Tibial nerve (tissue), 4 donors: ENCODE results near the gene NRXN2. TPM values are rescaled to one million over a fixed set of nuclear protein-coding genes. Genes with fewer than 3 reads are reported as not detected.

ENCODE experiments used
- DNase-seq, 2 donors: peaks; one replicate each; pipeline ENCODE4 v3.0.0-alpha.2; 2019; ENCODE audit warnings: low spot score in 2 of 2
- H3K27ac ChIP-seq, 4 donors: fragments of 200-600 bp; sonication (generic) in 3 of 4; one replicate each; pipeline ENCODE4 v1.5.1; 2017 to 2019; ENCODE audit warnings: mild to moderate bottlenecking in 1 of 4
- H3K27me3 ChIP-seq, 2 donors: fragments of 200-600 bp; sonication (generic) in 1 of 2; one replicate each; pipeline versions ENCODE4 v1.5.1 to v1.6.0; 2017 to 2019
- H3K36me3 ChIP-seq, 3 donors: fragments of 200-600 bp; sonication (generic); one replicate each; pipeline ENCODE4 v1.5.1; 2018 to 2019
- H3K4me1 ChIP-seq, 4 donors: fragments of 200-600 bp; sonication (generic) in 3 of 4; one replicate each; pipeline ENCODE4 v1.5.1; 2017 to 2019
- H3K4me3 ChIP-seq, 4 donors: fragments of 200-600 bp; sonication (generic) in 3 of 4; one replicate each; pipeline ENCODE4 v1.5.1; 2017 to 2019; ENCODE audit warnings: mild to moderate bottlenecking in 1 of 4, moderate library complexity in 1 of 4
- H3K9me3 ChIP-seq, 4 donors: fragments of 200-600 bp; sonication (generic) in 3 of 4; one replicate each; pipeline ENCODE4 v1.5.1; 2017 to 2019
- CTCF ChIP-seq, 5 experiments: fragments of 200-600 bp in 3 of 5; fragments of 450-650 bp in 2 of 5; sonication (generic) in 3 of 5; IDR thresholded peaks; one replicate each; pipeline ENCODE4 v1.5.1; 2016 to 2019; ENCODE audit warnings: antibody characterized with exemption in 5 of 5, mild to moderate bottlenecking in 3 of 5, moderate library complexity in 2 of 5
- EP300 ChIP-seq, 2 donors: sonication (generic); formaldehyde crosslinking; IDR thresholded peaks; one replicate each; pipeline ENCODE4 v1.6.1; 2017; ENCODE audit warnings: antibody characterized with exemption in 2 of 2, mild to moderate bottlenecking in 1 of 2
- POLR2A ChIP-seq, 2 donors: fragments of 450-650 bp; IDR thresholded peaks; one replicate each; pipeline ENCODE4 v1.6.1; 2017; ENCODE audit warnings: antibody characterized with exemption in 2 of 2, mild to moderate bottlenecking in 2 of 2, moderate library complexity in 2 of 2
- WGBS, 2 donors: methylation state at CpG; one replicate each; pipeline ENCODE4 v1.1.5; 2018; 5-methylcytosine and 5-hydroxymethylcytosine counted together
- total RNA-seq, 4 donors: library from RNA; depleted of rRNA; stranded (reverse); fragments of >200 nt; gene quantifications; one replicate each; pipeline ENCODE4 v1.1.0, GENCODE V29; 2016

Gene NRXN2
- total RNA-seq, 4 donors from 2014 or later, result 1.7 to 25.5 (median 8.7) TPM

GRCh38 chr11:64568041-64568571 is 154.9 kb downstream of the NRXN2 start:
- Histone ChIP-seq H3K36me3 (no peaks in the 10 kb centered on the region), H3K9me3 (no peaks in the 10 kb centered on the region), H3K4me1 (peaks cover 0 to 14% (median 7%) of the 10 kb centered on the region in 4 donors), H3K27ac (no peak overlapping the region), H3K27me3 (no peaks in the 10 kb centered on the region), H3K4me3 (no peak overlapping the region)
- TF ChIP-seq POLR2A (IDR thresholded peaks at IDR 0.05), result no peak
- no peak for TF ChIP-seq CTCF (IDR thresholded peaks at IDR 0.05)
- TF ChIP-seq EP300 (IDR thresholded peaks at IDR 0.05), result no peak
- no peak for DNase-seq
- WGBS, 2 donors, result 81 to 83% methylated on average over 27 to 31 of the region's 34 CpGs

GRCh38 chr11:64566915-64567891 is 155.8 kb downstream of the NRXN2 start:
- Histone ChIP-seq H3K9me3 (no peaks in the 10 kb centered on the region), H3K4me3 (no peak overlapping the region), H3K36me3 (no peaks in the 10 kb centered on the region), H3K27ac (peak overlapping the region in 1 of 4 donors; percentile 14), H3K27me3 (no peaks in the 10 kb centered on the region), H3K4me1 (peaks cover 0 to 14% (median 7%) of the 10 kb centered on the region in 4 donors)
- no peak for TF ChIP-seq POLR2A (IDR thresholded peaks at IDR 0.05)
- TF ChIP-seq CTCF (IDR thresholded peaks at IDR 0.05), result no peak
- TF ChIP-seq EP300 (IDR thresholded peaks at IDR 0.05), result no peak
- DNase-seq, result no peak
- WGBS, 2 donors, result 70 to 71% methylated on average over 30 of the region's 30 CpGs

- H3K27me3 ChIP-seq, result no peaks in the 10 kb centered on the region
- H3K9me3 ChIP-seq, result no peaks in the 10 kb centered on the region
- H3K4me1 ChIP-seq, result peaks cover 0 to 14% (median 7%) of the 10 kb centered on the region in 4 donors
- no peak overlapping the region for H3K27ac ChIP-seq
- TF ChIP-seq CTCF (IDR thresholded peaks at IDR 0.05) (no peak), POLR2A (IDR thresholded peaks at IDR 0.05) (peak in 1 of 2 donors; percentile 16), EP300 (IDR thresholded peaks at IDR 0.05) (peak in 1 of 2 donors; percentile 8)
- no peak overlapping the region for H3K4me3 ChIP-seq
- peak in 1 of 2 donors; percentile 54 for DNase-seq
- no peaks in the 10 kb centered on the region for H3K36me3 ChIP-seq
- WGBS, 2 donors, result 33 to 37% methylated on average over 18 of the region's 18 CpGs
Measured at GRCh38 chr11:64566042-64566914, 156.7 kb downstream of the NRXN2 start.

- DNase-seq, result no peak
- H3K36me3 ChIP-seq, result no peaks in the 10 kb centered on the region
- H3K4me3 ChIP-seq, result no peak overlapping the region
- WGBS, 2 donors, result 91% methylated on average over 21 of the region's 24 CpGs
- peaks cover 0 to 14% (median 7%) of the 10 kb centered on the region in 4 donors for H3K4me1 ChIP-seq
- no peaks in the 10 kb centered on the region for H3K9me3 ChIP-seq
- no peak overlapping the region for H3K27ac ChIP-seq
- H3K27me3 ChIP-seq, result no peaks in the 10 kb centered on the region
- TF ChIP-seq EP300 (IDR thresholded peaks at IDR 0.05) (no peak), CTCF (IDR thresholded peaks at IDR 0.05) (no peak), POLR2A (IDR thresholded peaks at IDR 0.05) (no peak)
Measured at GRCh38 chr11:64564947-64565889, 157.8 kb downstream of the NRXN2 start.
